Prostate gland (tissue), 2 donors: ENCODE results near the gene CDK5RAP2. TPM values are rescaled to one million over a fixed set of nuclear protein-coding genes. Genes with fewer than 3 reads are reported as not detected.
"Not testable (repeated sequence)": the region's sequence is repeated elsewhere in the genome, so short reads cannot be mapped to it uniquely, and the experiment has no call there.

ENCODE experiments used
- DNase-seq: peaks from one replicate; pipeline ENCODE4 v3.0.0-alpha.2; 2019; ENCODE audit warnings: low spot score
- H3K27ac ChIP-seq, 2 donors: fragments of 200-600 bp; sonication (generic); 2 replicates each; pipeline ENCODE4 v1.5.1; 2017 to 2019
- H3K27me3 ChIP-seq: fragments of 200-600 bp; sonication (generic); replicated peaks from 2 replicates; pipeline ENCODE4 v1.5.1; 2019; ENCODE audit not compliant: insufficient read depth
- H3K36me3 ChIP-seq, 2 donors: fragments of 200-600 bp; sonication (generic); 1 replicate in 1 of 2; 2 replicates in 1 of 2; pipeline versions ENCODE4 v1.5.1 to v1.8.1; 2017 to 2019
- H3K4me1 ChIP-seq: fragments of 200-600 bp; sonication (generic); replicated peaks from 2 replicates; pipeline ENCODE4 v1.5.1; 2019
- H3K4me3 ChIP-seq, 2 donors: fragments of 200-600 bp; sonication (generic); 2 replicates each; pipeline ENCODE4 v1.5.1; 2017 to 2019
- H3K9me3 ChIP-seq: fragments of 200-600 bp; sonication (generic); 2 replicates; pipeline ENCODE4 v1.5.1; 2017
- POLR2A ChIP-seq: fragments of 450-650 bp; IDR thresholded peaks from one replicate; pipeline ENCODE4 v1.6.1; 2016; ENCODE audit warnings: antibody characterized with exemption, mild to moderate bottlenecking
- POLR2AphosphoS5 ChIP-seq: sonication (generic); formaldehyde crosslinking; IDR thresholded peaks from one replicate; pipeline ENCODE4 v1.6.1; 2017; ENCODE audit warnings: antibody characterized with exemption
- WGBS: methylation state at CpG from one replicate; pipeline ENCODE4 v1.1.5; 2018; 5-methylcytosine and 5-hydroxymethylcytosine counted together
- intact Hi-C: fragments of 100-400 bp; cut with DNase I; formaldehyde crosslinking; loops from one replicate; pipeline ENCODE4 v1.14.2; 2022
- total RNA-seq, 2 donors: library from RNA; depleted of rRNA; stranded (reverse); fragments of >200 nt; gene quantifications; one replicate each; pipeline ENCODE4 v1.1.0, GENCODE V29; 2016
- TF ChIP-seq, protein P1 (sequence below), 4 experiments: fragments of 200-600 bp in 2 of 4; fragments of 450-650 bp in 2 of 4; sonication (generic) in 2 of 4; IDR thresholded peaks; 1 replicate in 3 of 4; 2 replicates in 1 of 4; pipeline ENCODE4 v1.5.1; 2016 to 2019; ENCODE audit warnings: antibody characterized with exemption in 4 of 4, mild to moderate bottlenecking in 2 of 4, moderate library complexity in 2 of 4

CDK5RAP2 gene
- total RNA-seq, 2 donors from 2014 or later, result 48.6 to 54.1 TPM

DNA sequence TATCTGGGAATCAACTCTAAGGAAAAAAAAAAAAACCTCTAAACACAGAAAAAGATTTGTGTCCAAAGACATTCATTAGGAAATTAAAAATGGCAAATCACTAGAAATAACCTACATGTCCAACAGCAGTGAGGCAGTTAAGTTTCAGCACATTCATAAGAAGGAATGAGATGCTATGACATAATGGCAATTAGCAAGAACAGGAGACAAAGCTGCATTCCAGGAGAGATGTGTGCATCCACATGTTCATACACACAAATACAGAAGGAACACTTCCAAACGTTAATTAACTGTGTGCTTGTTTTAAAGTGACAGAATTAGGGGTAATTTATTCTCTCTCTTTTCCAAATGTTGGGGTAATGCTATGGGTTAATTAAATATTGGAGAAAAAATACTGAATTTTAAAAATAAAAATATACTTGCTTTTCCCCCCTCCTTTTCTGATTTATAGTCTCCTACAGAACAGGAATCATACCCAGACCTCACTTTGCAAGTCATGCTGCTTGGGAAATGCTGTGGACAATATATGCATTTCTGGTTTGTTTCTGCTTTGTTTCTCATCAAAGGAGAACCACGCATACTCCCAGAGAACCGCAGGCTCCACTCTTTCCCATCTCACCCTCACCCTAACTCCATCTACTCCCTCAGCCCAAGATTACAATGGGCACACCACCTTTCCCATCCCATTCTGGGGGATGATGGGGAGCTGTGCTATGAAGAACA is 114.1 kb downstream of the CDK5RAP2 start:
- H3K36me3 ChIP-seq, result no peaks in the 10 kb centered on the region
- 63% methylated on average over 3 of the region's 3 CpGs for WGBS

DNA sequence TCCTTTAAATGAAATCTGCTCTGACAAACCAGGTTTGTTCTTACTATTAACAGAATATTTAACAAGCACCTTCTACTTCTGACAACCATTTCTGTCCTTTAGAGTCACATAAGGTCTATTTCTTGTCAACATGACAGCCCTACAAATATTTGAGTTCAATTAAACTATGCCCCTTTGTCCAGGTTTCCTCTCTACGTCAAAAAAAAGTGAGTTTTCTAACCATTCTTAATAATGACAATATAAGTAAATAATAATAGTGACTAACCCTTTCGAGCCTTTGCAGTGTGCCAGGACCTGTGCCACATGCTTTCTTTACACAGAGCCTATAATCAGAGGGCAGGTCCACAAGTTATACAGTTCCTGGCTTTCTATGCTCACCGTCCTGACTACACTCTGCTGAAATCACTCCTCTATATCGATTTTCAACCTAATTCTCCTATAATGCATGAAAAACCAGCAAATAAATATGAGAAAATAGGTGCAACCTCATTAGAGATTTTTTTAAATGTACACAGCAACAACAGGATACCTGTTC is 115.0 kb downstream of the CDK5RAP2 start:
- no peak for DNase-seq
- no peak overlapping the region for H3K27ac ChIP-seq
- intact Hi-C loops, result no loop called here
- no peak overlapping the region for H3K4me3 ChIP-seq
- 76% methylated on average over 4 of the region's 4 CpGs for WGBS
- H3K9me3 ChIP-seq, result no peaks in the 10 kb centered on the region
- TF ChIP-seq POLR2AphosphoS5 (no peak), POLR2A (no peak)
- TF ChIP-seq, protein P1, sequence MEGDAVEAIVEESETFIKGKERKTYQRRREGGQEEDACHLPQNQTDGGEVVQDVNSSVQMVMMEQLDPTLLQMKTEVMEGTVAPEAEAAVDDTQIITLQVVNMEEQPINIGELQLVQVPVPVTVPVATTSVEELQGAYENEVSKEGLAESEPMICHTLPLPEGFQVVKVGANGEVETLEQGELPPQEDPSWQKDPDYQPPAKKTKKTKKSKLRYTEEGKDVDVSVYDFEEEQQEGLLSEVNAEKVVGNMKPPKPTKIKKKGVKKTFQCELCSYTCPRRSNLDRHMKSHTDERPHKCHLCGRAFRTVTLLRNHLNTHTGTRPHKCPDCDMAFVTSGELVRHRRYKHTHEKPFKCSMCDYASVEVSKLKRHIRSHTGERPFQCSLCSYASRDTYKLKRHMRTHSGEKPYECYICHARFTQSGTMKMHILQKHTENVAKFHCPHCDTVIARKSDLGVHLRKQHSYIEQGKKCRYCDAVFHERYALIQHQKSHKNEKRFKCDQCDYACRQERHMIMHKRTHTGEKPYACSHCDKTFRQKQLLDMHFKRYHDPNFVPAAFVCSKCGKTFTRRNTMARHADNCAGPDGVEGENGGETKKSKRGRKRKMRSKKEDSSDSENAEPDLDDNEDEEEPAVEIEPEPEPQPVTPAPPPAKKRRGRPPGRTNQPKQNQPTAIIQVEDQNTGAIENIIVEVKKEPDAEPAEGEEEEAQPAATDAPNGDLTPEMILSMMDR (IDR thresholded peaks at IDR 0.05), result no peak
- no peaks in the 10 kb centered on the region for H3K36me3 ChIP-seq
- H3K27me3 ChIP-seq, result no peaks in the 10 kb centered on the region
- H3K4me1 ChIP-seq, result no peaks in the 10 kb centered on the region

More for the DNA sequence above, 114.1 kb downstream of the CDK5RAP2 start:
- TF ChIP-seq POLR2AphosphoS5, result no peak
- TF ChIP-seq, protein P1 (IDR thresholded peaks at IDR 0.05), result no peak
- TF ChIP-seq POLR2A, result no peak
- no peaks in the 10 kb centered on the region for H3K9me3 ChIP-seq
- no peak overlapping the region for H3K27ac ChIP-seq
- H3K4me3 ChIP-seq, result no peak overlapping the region
- intact Hi-C loops, result no loop called here
- H3K4me1 ChIP-seq, result no peaks in the 10 kb centered on the region
- no peak for DNase-seq
- H3K27me3 ChIP-seq, result no peaks in the 10 kb centered on the region

DNA sequence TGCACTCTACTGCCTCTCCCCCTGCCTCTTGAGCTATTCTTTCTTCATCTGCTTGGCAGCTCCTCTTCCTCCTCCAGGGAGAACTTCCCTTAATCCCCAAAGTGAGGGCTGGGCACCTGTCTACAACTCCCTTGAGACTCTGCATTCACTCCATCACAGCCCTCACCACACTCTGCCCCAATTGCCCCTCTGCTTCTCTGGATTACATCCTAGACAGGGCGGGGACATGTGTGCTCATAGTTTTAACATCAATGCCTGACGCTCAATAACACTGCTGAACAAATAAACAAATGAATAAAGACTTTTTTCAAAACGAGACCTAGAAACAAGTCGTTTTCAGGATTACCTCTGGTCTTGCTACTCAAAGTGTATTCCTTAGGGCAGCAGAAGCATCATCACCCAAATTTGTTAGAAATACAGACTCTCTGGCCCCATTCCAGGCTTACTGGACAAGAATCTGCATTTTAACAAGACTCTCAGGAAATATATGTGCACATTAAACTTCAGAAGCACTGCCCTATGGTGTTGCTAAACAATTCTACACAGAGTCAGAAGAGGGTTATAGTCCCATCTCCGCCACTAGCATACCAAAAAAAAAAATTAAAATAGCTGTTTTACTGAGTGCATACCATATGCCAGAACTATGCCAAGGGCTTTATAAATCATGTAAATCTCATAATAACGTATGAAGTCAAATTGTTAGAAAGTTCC is 115.6 kb downstream of the CDK5RAP2 start:
- Histone ChIP-seq H3K36me3 (no peaks in the 10 kb centered on the region), H3K27me3 (no peaks in the 10 kb centered on the region), H3K4me3 (no peak overlapping the region), H3K4me1 (no peaks in the 10 kb centered on the region), H3K27ac (no peak overlapping the region), H3K9me3 (no peaks in the 10 kb centered on the region)
- TF ChIP-seq POLR2AphosphoS5, result no peak
- TF ChIP-seq POLR2A, result no peak
- TF ChIP-seq, protein P1 (IDR thresholded peaks at IDR 0.05), result no peak
- intact Hi-C loops, result no loop called here
- 62% methylated on average over 6 of the region's 6 CpGs for WGBS
- DNase-seq, result no peak

DNA sequence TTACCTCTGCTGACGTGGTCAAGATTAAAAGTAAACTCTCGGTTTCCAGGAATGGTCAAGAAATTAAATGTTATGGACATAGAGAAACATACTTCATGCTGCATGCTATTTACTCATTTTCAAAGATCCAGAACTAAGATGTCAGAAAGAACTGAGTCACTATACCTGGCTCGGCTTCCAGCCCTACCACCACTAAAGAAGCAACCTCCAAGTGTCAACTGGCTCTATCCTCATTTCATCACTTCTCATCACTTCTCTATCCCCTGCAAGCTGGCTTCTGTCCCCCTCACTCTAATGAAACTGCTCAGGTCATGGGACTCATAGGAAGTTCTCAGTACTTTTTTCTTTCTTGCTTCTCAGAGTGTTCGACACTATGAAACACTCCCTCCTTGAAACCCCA is 116.2 kb downstream of the CDK5RAP2 start:
- Histone ChIP-seq H3K4me3 (no peak overlapping the region), H3K9me3 (no peaks in the 10 kb centered on the region), H3K36me3 (no peaks in the 10 kb centered on the region), H3K4me1 (no peaks in the 10 kb centered on the region), H3K27ac (no peak overlapping the region), H3K27me3 (no peaks in the 10 kb centered on the region)
- intact Hi-C loops, result no loop called here
- no peak for DNase-seq
- TF ChIP-seq, protein P1 (IDR thresholded peaks at IDR 0.05), result no peak
- TF ChIP-seq POLR2AphosphoS5 (no peak), POLR2A (no peak)
- WGBS, result 73% methylated on average over 4 of the region's 4 CpGs

DNA sequence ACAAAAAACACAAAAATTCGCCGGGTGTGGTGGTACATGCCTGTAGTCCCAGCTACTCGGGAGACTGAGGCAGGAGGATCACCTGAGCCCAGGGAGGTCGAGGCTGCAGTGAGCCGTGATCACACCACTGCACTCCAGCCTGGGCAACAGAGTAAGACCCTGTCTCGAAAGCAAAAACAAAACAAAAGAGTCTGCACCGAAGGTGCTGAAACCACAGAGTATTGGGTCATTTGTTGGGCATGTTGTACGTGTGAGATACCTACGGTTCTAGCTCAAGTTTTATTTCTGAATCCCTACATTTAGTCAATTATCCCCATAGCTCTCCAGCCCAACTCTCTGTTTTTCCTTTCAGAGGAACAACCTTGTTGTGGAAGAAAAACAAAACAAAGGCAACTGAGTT is 118.3 kb downstream of the CDK5RAP2 start:
- H3K36me3 ChIP-seq, H3K4me1 ChIP-seq, intact Hi-C loops, H3K9me3 ChIP-seq, DNase-seq, H3K27ac ChIP-seq, H3K4me3 ChIP-seq, H3K27me3 ChIP-seq: not testable (repeated sequence)
- 97% methylated on average over 9 of the region's 9 CpGs for WGBS
